Neural progenitor cell (in vitro differentiated cells): ENCODE data around the gene HCCS.
"Not testable (repeated sequence)": the region's sequence is repeated elsewhere in the genome, so short reads cannot be mapped to it uniquely, and the experiment has no call there.

Experiments used
- EZH2 ChIP-seq: fragments of 200-600 bp; sonication (generic); IDR thresholded peaks from 2 replicates; pipeline ENCODE4 v1.6.1; 2017; ENCODE audit warnings: antibody characterized with exemption, mild to moderate bottlenecking, moderate library complexity
- EZH2phosphoT487 ChIP-seq: fragments of 200-600 bp; sonication (generic); IDR thresholded peaks from 2 replicates; pipeline ENCODE4 v1.6.1; 2017; ENCODE audit warnings: antibody characterized with exemption
- TF ChIP-seq, protein P1 (sequence below): fragments of 200-600 bp; sonication (generic); IDR thresholded peaks from 2 replicates; pipeline ENCODE4 v1.5.1; 2017; ENCODE audit warnings: antibody characterized with exemption, mild to moderate bottlenecking

GRCh38 chrX:11123087-11123486 is 12.0 kb downstream of the HCCS start:
- TF ChIP-seq, protein P1, sequence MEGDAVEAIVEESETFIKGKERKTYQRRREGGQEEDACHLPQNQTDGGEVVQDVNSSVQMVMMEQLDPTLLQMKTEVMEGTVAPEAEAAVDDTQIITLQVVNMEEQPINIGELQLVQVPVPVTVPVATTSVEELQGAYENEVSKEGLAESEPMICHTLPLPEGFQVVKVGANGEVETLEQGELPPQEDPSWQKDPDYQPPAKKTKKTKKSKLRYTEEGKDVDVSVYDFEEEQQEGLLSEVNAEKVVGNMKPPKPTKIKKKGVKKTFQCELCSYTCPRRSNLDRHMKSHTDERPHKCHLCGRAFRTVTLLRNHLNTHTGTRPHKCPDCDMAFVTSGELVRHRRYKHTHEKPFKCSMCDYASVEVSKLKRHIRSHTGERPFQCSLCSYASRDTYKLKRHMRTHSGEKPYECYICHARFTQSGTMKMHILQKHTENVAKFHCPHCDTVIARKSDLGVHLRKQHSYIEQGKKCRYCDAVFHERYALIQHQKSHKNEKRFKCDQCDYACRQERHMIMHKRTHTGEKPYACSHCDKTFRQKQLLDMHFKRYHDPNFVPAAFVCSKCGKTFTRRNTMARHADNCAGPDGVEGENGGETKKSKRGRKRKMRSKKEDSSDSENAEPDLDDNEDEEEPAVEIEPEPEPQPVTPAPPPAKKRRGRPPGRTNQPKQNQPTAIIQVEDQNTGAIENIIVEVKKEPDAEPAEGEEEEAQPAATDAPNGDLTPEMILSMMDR: not testable (repeated sequence)
- not testable (repeated sequence) for TF ChIP-seq EZH2, EZH2phosphoT487
